ENCODE results near the gene LYZL4.

GRCh38 chr3:42419563-42419962 is 9.2 kb upstream of the LYZL4 start:
- TF ChIP-seq POLR2A (IDR thresholded peaks at IDR 0.05): no peak
- TF ChIP-seq, protein P1, sequence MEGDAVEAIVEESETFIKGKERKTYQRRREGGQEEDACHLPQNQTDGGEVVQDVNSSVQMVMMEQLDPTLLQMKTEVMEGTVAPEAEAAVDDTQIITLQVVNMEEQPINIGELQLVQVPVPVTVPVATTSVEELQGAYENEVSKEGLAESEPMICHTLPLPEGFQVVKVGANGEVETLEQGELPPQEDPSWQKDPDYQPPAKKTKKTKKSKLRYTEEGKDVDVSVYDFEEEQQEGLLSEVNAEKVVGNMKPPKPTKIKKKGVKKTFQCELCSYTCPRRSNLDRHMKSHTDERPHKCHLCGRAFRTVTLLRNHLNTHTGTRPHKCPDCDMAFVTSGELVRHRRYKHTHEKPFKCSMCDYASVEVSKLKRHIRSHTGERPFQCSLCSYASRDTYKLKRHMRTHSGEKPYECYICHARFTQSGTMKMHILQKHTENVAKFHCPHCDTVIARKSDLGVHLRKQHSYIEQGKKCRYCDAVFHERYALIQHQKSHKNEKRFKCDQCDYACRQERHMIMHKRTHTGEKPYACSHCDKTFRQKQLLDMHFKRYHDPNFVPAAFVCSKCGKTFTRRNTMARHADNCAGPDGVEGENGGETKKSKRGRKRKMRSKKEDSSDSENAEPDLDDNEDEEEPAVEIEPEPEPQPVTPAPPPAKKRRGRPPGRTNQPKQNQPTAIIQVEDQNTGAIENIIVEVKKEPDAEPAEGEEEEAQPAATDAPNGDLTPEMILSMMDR (IDR thresholded peaks at IDR 0.05): no peak
